GM19397 (cell line): Measurements from ENCODE around the gene CDC14C.
"Not testable (repeated sequence)": the region's sequence is repeated elsewhere in the genome, so short reads cannot be mapped to it uniquely, and the experiment has no call there.

Experiments used
- ATAC-seq: cut with Tn5 transposase; IDR thresholded peaks from one replicate; pipeline ENCODE4 v1.9.1; 2021; ENCODE audit warnings: mild to moderate bottlenecking, moderate library complexity; ENCODE audit not compliant: unreplicated experiment

Gene CDC14C

GRCh38 chr7:48924433-48924832, at the start of gene CDC14C:
Gene CDC14C (plus strand): TSS chr7:48924547. CDS start chr7:48924673, 126 bp downstream.
- ATAC-seq, result no peak

GRCh38 chr7:48875045-48875916, 49.1 kb upstream of the CDC14C start:
- no peak for ATAC-seq

- ATAC-seq, result no peak
These were observed 48.3 kb upstream of the CDC14C start for GRCh38 chr7:48876087-48876486.

- ATAC-seq, result no peak
These were observed 43.5 kb upstream of the CDC14C start for GRCh38 chr7:48880851-48881250.

- ATAC-seq, result no peak
These were observed 36.8 kb upstream of the CDC14C start for GRCh38 chr7:48887500-48887899.

GRCh38 chr7:48894574-48894973, 29.8 kb upstream of the CDC14C start:
- ATAC-seq, result no peak

GRCh38 chr7:48899932-48900331, 24.4 kb upstream of the CDC14C start:
- no peak for ATAC-seq

- no peak for ATAC-seq
These were observed 22.4 kb upstream of the CDC14C start for GRCh38 chr7:48901966-48902365.

- ATAC-seq, result no peak
These were observed 19.4 kb upstream of the CDC14C start for GRCh38 chr7:48904975-48905374.

- ATAC-seq, result not testable (repeated sequence)
These were observed 18.7 kb upstream of the CDC14C start for GRCh38 chr7:48905686-48906085.

- ATAC-seq, result not testable (repeated sequence)
These were observed 14.5 kb upstream of the CDC14C start for GRCh38 chr7:48909887-48910286.

GRCh38 chr7:48931481-48931880, 7.1 kb downstream of the CDC14C start:
- ATAC-seq, result no peak

- no peak for ATAC-seq
These were observed 8.0 kb downstream of the CDC14C start for GRCh38 chr7:48932126-48932910.

- no peak for ATAC-seq
These were observed 9.3 kb downstream of the CDC14C start for GRCh38 chr7:48933549-48934085.

GRCh38 chr7:48938539-48939295, 14.4 kb downstream of the CDC14C start:
- ATAC-seq, result no peak

GRCh38 chr7:48943279-48943990, 19.1 kb downstream of the CDC14C start:
- no peak for ATAC-seq

- no peak for ATAC-seq
These were observed 31.6 kb downstream of the CDC14C start for GRCh38 chr7:48955916-48956315.

- ATAC-seq, result no peak
These were observed 35.3 kb downstream of the CDC14C start for GRCh38 chr7:48959676-48960075.

GRCh38 chr7:48962821-48963505, 38.6 kb downstream of the CDC14C start:
- no peak for ATAC-seq

GRCh38 chr7:48964074-48964473, 39.7 kb downstream of the CDC14C start:
- no peak for ATAC-seq
